Activated CD4-positive, alpha-beta T cell treated with anti-CD3 and anti-CD28 coated beads, Interleukin-2, amount 10 ng/mL, durations not matched to agents 7 days and 5 days (primary cell): ENCODE data around the gene ENPP1. TPM values are rescaled to one million over a fixed set of nuclear protein-coding genes. Genes with fewer than 3 reads are reported as not detected.
A peak's percentile ranks its signal among the peaks of the same experiment; 100 is the strongest.

ENCODE experiments used
- CTCF ChIA-PET: fragments of 350-600 bp; sonication (Branson Sonifier 250); formaldehyde crosslinking; loops from one replicate; lab custom pipeline; 2021; ENCODE audit warnings: antibody characterized with exemption; lab: Charles Lee
- POLR2A ChIA-PET: fragments of 350-600 bp; sonication (Branson Sonifier 250); formaldehyde crosslinking; loops from one replicate; lab custom pipeline; 2021; ENCODE audit warnings: antibody characterized with exemption; lab: Charles Lee
- DNase-seq: peaks from one replicate; pipeline ENCODE4 v3.0.0-alpha.2; 2020
- H3K27ac Mint-ChIP-seq: one replicate; pipeline ENCODE4 v1.8.0; 2021; ENCODE audit warnings: mild to moderate bottlenecking, moderate library complexity, mixed read lengths
- H3K27me3 Mint-ChIP-seq: one replicate; pipeline ENCODE4 v1.8.0; 2021; ENCODE audit warnings: mixed read lengths
- H3K36me3 Mint-ChIP-seq: one replicate; pipeline ENCODE4 v1.8.0; 2021; ENCODE audit warnings: low read depth, mixed read lengths
- H3K4me1 Mint-ChIP-seq: one replicate; pipeline ENCODE4 v1.8.0; 2021; ENCODE audit warnings: mixed read lengths
- H3K4me3 Mint-ChIP-seq: one replicate; pipeline ENCODE4 v1.8.0; 2021; ENCODE audit warnings: mild to moderate bottlenecking, moderate library complexity, mixed read lengths
- H3K9me3 Mint-ChIP-seq: one replicate; pipeline ENCODE4 v1.8.0; 2021; ENCODE audit warnings: mixed read lengths
- total RNA-seq, 2 experiments: library from RNA; stranded (reverse); gene quantifications; one replicate each; pipeline ENCODE4 v1.2.3, GENCODE V29; 2021

The ENPP1 gene
- total RNA-seq, 2 experiments from 2014 or later = 0.10 to 0.12 TPM

DNA sequence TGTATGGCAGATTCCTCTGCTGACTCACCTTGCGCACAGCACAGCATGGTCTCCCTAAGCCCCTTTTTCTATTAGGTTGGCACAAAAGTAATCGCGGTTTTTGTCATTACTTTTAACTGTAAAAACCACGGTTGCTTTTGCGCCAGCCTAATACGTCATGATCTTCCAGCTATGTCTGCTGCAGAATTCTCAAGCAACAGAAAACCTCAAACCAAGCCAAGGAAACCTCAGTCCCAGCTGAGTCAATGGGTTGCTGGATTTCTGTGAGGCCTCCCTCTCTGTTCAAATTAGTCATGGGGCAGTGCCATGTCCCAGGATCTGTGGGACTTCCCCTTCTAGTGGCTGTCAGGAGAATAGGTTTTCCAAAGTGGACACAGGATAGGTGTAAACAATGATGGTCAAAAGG lies 15.7 kb upstream of the ENPP1 start:
- peaks cover 11% of the 10 kb centered on the region for H3K27me3 Mint-ChIP-seq
- no peak overlapping the region for H3K4me3 Mint-ChIP-seq
- no peaks in the 10 kb centered on the region for H3K9me3 Mint-ChIP-seq
- no peak overlapping the region for H3K27ac Mint-ChIP-seq
- H3K36me3 Mint-ChIP-seq = no peaks in the 10 kb centered on the region
- H3K4me1 Mint-ChIP-seq = peaks cover 5% of the 10 kb centered on the region
- CTCF ChIA-PET = interaction anchor here (1.2 kb wide), 1 partner anchor 22 kb away, joined by 3 read pairs; no protein-coding TSS in a partner anchor
- DNase-seq = no peak
- POLR2A ChIA-PET = interaction anchor here (0.6 kb wide), 1 partner anchor 11 kb away, joined by 3 read pairs; no protein-coding TSS in a partner anchor

DNA sequence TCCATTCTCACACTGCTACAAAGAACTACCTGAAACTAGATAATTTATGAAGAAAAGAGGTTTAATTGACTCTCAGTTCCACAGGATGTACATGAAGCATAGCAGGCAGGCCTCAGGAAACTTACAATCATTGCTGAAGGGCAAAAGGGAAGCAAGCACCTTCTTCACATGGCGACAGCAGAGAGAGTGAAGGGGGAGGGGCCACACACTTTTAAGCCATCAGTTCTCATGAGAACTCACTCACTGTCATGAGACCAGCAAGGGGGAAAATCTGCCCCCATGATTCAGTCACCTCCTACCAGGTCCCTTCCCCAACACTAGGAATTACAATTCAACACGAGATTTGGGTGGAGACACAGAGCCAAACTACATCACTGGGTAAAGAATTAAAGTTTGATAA lies 12.5 kb upstream of the ENPP1 start:
- CTCF ChIA-PET = no interaction called here
- Mint-ChIP-seq H3K4me1 (no peaks in the 10 kb centered on the region), H3K4me3 (no peak overlapping the region), H3K36me3 (no peaks in the 10 kb centered on the region), H3K9me3 (no peaks in the 10 kb centered on the region), H3K27ac (no peak overlapping the region), H3K27me3 (peaks cover 16% of the 10 kb centered on the region)
- POLR2A ChIA-PET = no interaction called here
- no peak for DNase-seq

- Mint-ChIP-seq H3K4me1 (peaks cover 11% of the 10 kb centered on the region), H3K4me3 (no peak overlapping the region), H3K27me3 (peaks cover 48% of the 10 kb centered on the region), H3K9me3 (no peaks in the 10 kb centered on the region), H3K36me3 (no peaks in the 10 kb centered on the region), H3K27ac (no peak overlapping the region)
- no peak for DNase-seq
- CTCF ChIA-PET = no interaction called here
- POLR2A ChIA-PET = no interaction called here
Measured at GRCh38 chr6:131802347-131802746, 5.5 kb upstream of the ENPP1 start.

GRCh38 chr6:131803007-131803769 lies 4.6 kb upstream of the ENPP1 start:
- no peak overlapping the region for H3K27ac Mint-ChIP-seq
- POLR2A ChIA-PET = interaction anchor here (0.7 kb wide), 1 partner anchor 11 kb away, joined by 3 read pairs; no protein-coding TSS in a partner anchor
- peaks cover 46% of the 10 kb centered on the region for H3K27me3 Mint-ChIP-seq
- H3K36me3 Mint-ChIP-seq = no peaks in the 10 kb centered on the region
- CTCF ChIA-PET = no interaction called here
- no peaks in the 10 kb centered on the region for H3K9me3 Mint-ChIP-seq
- no peak overlapping the region for H3K4me3 Mint-ChIP-seq
- peaks cover 14% of the 10 kb centered on the region for H3K4me1 Mint-ChIP-seq
- DNase-seq = no peak

DNA sequence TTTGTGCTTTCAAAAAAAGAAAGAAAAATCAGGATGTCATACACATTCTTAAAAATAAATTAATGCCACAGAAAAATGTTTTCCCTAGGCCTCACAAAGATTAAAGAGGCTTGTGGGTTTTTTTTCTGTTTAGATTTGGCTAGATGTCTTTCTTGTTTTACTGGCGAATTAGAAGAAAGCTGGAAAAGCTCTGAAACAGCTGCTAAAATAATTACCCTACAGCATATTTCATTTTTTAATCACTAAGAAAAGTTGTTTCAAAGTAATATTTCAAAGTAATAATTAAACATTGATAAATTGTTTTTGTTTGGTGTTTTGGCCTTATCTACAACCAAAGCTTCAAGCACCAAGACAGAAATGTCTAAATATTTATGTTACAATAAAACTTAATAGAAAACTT lies 3.7 kb upstream of the ENPP1 start:
- no peak overlapping the region for H3K27ac Mint-ChIP-seq

DNA sequence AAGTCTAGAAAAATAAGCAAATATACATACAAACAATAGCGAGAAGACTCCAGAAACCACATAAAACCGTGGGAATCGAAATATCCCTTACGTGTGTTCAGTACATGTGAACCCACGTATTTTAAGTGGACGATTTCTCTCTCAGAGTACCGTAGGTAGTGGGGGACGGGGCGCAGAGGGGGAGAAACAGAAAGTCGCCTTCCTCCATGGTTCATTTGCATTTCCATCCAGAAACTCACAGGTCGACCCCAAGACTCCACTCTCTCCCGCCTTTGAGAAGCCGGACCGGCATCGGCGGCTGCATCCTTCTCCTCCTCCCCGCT lies 538 bp upstream of the ENPP1 start:
- ChIA-PET POLR2A (no interaction called here), CTCF (no interaction called here)
- no peaks in the 10 kb centered on the region for H3K36me3 Mint-ChIP-seq
- H3K27me3 Mint-ChIP-seq = peaks cover 62% of the 10 kb centered on the region
- peaks cover 21% of the 10 kb centered on the region for H3K4me1 Mint-ChIP-seq
- DNase-seq = no peak
- no peaks in the 10 kb centered on the region for H3K9me3 Mint-ChIP-seq
- H3K27ac Mint-ChIP-seq = peak overlapping the region; percentile 55
- peak overlapping the region; percentile 77 for H3K4me3 Mint-ChIP-seq

More for the DNA sequence above, 3.7 kb upstream of the ENPP1 start:
- H3K9me3 Mint-ChIP-seq = no peaks in the 10 kb centered on the region
- peaks cover 55% of the 10 kb centered on the region for H3K27me3 Mint-ChIP-seq
- ChIA-PET CTCF (no interaction called here), POLR2A (no interaction called here)
- no peak overlapping the region for H3K4me3 Mint-ChIP-seq
- peaks cover 21% of the 10 kb centered on the region for H3K4me1 Mint-ChIP-seq
- H3K36me3 Mint-ChIP-seq = no peaks in the 10 kb centered on the region
- no peak for DNase-seq

DNA sequence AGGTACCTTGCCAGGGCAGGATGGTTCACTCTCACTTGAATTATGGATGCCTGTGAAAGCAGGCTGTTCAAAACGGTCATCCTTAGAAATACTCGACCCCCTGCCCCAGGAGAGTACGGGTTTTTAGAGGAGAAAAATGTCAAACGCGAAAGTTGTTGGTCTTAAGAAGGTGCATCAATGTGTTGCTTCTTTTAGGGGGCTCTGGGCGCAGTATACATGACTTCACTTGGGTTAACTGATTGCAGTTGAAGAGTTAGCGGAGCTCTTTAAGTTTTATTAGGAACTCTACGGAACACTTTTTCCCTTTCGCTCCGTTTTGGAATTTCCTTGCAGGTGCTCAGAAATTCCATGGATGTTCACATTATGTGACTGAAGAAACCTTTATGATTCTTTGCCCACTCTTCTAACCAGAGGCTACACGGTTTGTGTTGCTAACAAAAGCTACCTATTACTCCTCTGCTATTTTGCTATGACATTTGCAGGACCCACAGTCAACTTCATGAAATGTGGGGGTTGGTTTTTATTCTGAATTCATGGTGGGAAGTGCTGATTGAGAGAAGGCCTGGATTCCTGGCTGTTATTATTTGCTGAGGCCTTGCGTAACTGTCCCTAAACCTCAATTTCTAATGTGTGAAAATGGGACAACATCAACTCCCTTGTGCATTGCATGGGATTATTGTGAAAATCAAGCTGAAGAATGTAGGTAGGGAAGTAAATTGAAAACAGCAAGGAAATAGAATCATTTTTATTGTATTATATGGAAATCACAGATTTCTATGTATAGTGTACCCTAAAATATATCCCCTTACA lies 845 bp downstream of the ENPP1 start:
- ChIA-PET POLR2A (interaction anchor here (0.6 kb wide), 1 partner anchor 413 kb away, joined by 3 read pairs; no protein-coding TSS in a partner anchor), CTCF (no interaction called here)
- Mint-ChIP-seq H3K4me3 (peak overlapping the region; percentile 63), H3K36me3 (no peaks in the 10 kb centered on the region), H3K27ac (no peak overlapping the region), H3K9me3 (no peaks in the 10 kb centered on the region), H3K4me1 (peaks cover 14% of the 10 kb centered on the region), H3K27me3 (peaks cover 52% of the 10 kb centered on the region)
- no peak for DNase-seq

DNA sequence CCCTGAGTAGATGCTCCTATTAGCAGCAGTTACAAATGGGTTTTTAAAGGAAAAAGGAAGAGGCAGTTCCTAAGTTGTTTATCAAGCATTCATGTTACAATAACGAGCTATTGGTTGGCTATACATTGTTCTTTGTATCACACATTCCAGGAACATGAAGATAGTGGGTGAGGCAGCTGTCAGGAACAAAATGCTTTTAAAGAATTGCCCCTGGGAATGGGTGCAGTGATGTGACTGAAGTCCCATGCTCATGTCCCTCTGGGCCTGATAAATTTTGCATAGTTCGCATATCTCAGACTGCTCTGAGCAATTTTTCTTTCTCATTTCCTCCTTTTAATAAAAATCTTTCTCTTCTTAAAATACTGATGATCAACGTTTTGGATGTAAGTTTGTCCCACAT lies 3.7 kb downstream of the ENPP1 start:
- H3K4me3 Mint-ChIP-seq = no peak overlapping the region
- DNase-seq = no peak
- peaks cover 14% of the 10 kb centered on the region for H3K4me1 Mint-ChIP-seq
- H3K36me3 Mint-ChIP-seq = no peaks in the 10 kb centered on the region
- POLR2A ChIA-PET = no interaction called here
- no peaks in the 10 kb centered on the region for H3K9me3 Mint-ChIP-seq
- CTCF ChIA-PET = no interaction called here
- H3K27ac Mint-ChIP-seq = no peak overlapping the region
- peaks cover 42% of the 10 kb centered on the region for H3K27me3 Mint-ChIP-seq

- no peaks in the 10 kb centered on the region for H3K9me3 Mint-ChIP-seq
- H3K27me3 Mint-ChIP-seq = peaks cover 26% of the 10 kb centered on the region
- no peaks in the 10 kb centered on the region for H3K4me1 Mint-ChIP-seq
- ChIA-PET CTCF (interaction anchor here (1.0 kb wide), 1 partner anchor 22 kb away, joined by 3 read pairs; no protein-coding TSS in a partner anchor), POLR2A (no interaction called here)
- no peaks in the 10 kb centered on the region for H3K36me3 Mint-ChIP-seq
- H3K27ac Mint-ChIP-seq = no peak overlapping the region
- DNase-seq = no peak
- no peak overlapping the region for H3K4me3 Mint-ChIP-seq
Measured at GRCh38 chr6:131813991-131814390, 6.2 kb downstream of the ENPP1 start.

DNA sequence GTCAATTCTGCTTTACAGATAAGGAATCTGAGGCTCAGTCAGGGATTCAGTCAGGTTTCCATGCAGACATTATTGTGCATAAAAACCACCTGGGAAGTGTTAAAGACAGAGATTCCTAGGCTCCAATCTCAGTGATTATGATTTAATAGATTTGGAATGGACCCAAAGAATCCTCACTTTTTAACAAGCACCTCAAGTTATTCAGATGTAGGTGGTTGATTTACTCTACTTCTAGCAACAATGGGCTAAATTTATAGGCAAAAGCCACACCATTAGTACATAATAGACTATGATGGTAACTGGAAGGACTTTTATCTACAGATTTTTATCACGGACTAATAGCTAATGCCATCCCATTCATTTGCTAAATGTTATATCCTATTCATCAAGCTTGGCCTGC lies 9.0 kb downstream of the ENPP1 start:
- CTCF ChIA-PET = no interaction called here
- no peaks in the 10 kb centered on the region for H3K9me3 Mint-ChIP-seq
- H3K27me3 Mint-ChIP-seq = peaks cover 16% of the 10 kb centered on the region
- H3K27ac Mint-ChIP-seq = no peak overlapping the region
- no peaks in the 10 kb centered on the region for H3K4me1 Mint-ChIP-seq
- no peak for DNase-seq
- POLR2A ChIA-PET = no interaction called here
- H3K4me3 Mint-ChIP-seq = no peak overlapping the region
- H3K36me3 Mint-ChIP-seq = no peaks in the 10 kb centered on the region

DNA sequence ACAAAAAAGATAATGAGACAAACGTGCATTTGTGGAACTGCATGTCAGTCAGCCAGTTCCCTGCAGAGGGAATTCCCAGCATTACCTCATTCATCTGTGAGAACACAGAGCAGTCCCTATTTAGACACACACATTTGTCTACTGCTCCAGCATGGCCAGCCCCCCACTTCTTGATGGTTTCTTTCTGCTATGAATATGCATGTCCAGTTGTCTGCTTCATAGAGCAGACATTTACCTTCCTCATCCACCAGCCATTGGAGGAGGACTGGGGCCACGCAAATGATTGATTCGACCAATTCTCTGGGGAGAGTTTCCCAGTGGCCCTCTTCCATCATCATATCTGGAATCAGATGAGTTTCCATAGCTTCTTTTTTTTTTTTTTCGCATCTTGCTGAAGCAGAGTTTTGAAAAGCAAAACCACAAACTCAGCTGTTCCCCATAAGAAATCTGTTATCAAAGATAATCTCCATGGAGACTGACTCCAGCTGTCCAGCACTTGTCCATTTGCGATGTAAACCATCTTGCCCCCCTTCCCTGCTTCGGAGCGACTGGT lies 11.8 kb downstream of the ENPP1 start:
- POLR2A ChIA-PET = no interaction called here
- Mint-ChIP-seq H3K27me3 (peaks cover 21% of the 10 kb centered on the region), H3K4me1 (no peaks in the 10 kb centered on the region), H3K27ac (no peak overlapping the region), H3K9me3 (no peaks in the 10 kb centered on the region), H3K4me3 (no peak overlapping the region), H3K36me3 (no peaks in the 10 kb centered on the region)
- DNase-seq = no peak
- CTCF ChIA-PET = interaction anchor here (0.6 kb wide), 1 partner anchor 495 kb away, joined by 3 read pairs; no protein-coding TSS in a partner anchor

DNA sequence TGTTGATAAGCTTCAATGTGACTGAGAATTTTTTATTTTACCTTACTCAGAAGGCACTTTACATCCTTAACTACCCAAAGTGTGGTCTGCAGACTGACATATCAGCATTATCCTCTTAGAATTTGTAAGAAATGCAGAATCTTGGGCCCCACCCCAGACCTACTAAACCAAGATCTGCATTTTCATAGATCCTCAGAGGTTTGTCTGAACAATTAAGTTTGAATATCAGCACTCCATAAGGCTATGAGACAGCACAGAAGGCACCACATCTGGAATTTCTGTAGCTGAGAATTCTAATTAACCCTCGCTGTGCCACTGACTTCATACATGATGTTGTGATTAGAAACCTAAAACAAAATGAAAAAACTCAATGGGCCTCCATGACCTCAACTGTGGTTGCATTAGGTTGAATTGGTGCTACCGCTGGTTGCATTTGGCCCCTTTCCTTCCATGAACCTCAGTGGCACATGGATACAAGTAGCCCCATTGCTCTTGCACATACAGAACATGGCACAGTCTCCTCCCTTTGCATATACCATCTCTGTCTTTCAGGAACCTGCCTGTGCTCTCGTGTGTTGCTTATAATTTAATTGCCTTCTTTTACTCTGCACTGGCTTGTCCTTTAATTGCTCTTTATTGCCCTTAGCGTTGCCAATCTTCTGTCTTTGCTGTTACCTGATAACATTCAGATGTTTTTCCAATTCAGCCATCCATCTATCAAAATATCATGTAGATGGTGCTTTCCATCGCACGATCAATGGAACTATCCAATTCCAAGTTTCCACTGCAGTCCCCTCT lies 13.4 kb downstream of the ENPP1 start:
- Mint-ChIP-seq H3K36me3 (no peaks in the 10 kb centered on the region), H3K27ac (no peak overlapping the region), H3K4me1 (no peaks in the 10 kb centered on the region), H3K4me3 (no peak overlapping the region), H3K27me3 (peaks cover 18% of the 10 kb centered on the region), H3K9me3 (no peaks in the 10 kb centered on the region)
- no peak for DNase-seq
- POLR2A ChIA-PET = no interaction called here
- CTCF ChIA-PET = no interaction called here
